ENCODE results near the gene AR. TPM values are rescaled to one million over a fixed set of nuclear protein-coding genes. Genes with fewer than 3 reads are reported as not detected.

The AR gene
- total and polyA plus RNA-seq, 10 of the 15 experiments (the other 5 are each of a cell fraction or from before 2014, with no cell fraction given): 0.07 to 0.09 (median 0.08) TPM; not detected in 7

DNA sequence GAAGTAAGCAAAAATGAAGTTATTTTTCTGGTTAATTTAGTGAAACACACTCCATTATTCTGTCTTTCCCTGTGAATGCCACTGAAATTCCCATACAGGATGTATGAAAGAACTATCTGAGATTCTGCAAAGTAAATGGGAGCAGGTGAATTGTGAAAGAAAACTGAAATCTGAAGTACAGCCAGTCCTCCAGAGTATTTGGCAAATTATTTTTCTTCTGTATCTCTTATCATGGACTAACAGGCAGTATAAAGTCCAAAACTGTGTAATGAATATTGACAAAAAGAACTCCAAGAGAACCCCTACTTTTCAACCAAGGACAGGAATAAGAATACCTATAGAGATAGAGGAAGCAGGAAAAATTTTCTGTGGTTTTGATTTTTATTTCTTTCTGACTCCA, 40.8 kb upstream of the AR start:
- TF ChIP-seq MEF2B (IDR thresholded peaks at IDR 0.05; ENCODE audit: partially characterized antibody, poor library complexity, severe bottlenecking): no peak
- no peak for TF ChIP-seq TBL1XR1 (IDR thresholded peaks at IDR 0.05; ENCODE audit: low read depth, low read length)
- no peak for TF ChIP-seq BCL11A (IDR thresholded peaks at IDR 0.05; ENCODE audit: low read depth, low read length)
- TF ChIP-seq TCF7 (IDR thresholded peaks at IDR 0.05; ENCODE audit: borderline replicate concordance): no peak
- no peak for TF ChIP-seq ESRRA (IDR thresholded peaks at IDR 0.05; ENCODE audit: low read length)
- TF ChIP-seq SREBF1 (IDR thresholded peaks at IDR 0.05; ENCODE audit: low read length): no peak
- TF ChIP-seq, protein P1, sequence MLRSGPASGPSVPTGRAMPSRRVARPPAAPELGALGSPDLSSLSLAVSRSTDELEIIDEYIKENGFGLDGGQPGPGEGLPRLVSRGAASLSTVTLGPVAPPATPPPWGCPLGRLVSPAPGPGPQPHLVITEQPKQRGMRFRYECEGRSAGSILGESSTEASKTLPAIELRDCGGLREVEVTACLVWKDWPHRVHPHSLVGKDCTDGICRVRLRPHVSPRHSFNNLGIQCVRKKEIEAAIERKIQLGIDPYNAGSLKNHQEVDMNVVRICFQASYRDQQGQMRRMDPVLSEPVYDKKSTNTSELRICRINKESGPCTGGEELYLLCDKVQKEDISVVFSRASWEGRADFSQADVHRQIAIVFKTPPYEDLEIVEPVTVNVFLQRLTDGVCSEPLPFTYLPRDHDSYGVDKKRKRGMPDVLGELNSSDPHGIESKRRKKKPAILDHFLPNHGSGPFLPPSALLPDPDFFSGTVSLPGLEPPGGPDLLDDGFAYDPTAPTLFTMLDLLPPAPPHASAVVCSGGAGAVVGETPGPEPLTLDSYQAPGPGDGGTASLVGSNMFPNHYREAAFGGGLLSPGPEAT (IDR thresholded peaks at IDR 0.05; ENCODE audit: low read depth): no peak
- TF ChIP-seq, protein P2, sequence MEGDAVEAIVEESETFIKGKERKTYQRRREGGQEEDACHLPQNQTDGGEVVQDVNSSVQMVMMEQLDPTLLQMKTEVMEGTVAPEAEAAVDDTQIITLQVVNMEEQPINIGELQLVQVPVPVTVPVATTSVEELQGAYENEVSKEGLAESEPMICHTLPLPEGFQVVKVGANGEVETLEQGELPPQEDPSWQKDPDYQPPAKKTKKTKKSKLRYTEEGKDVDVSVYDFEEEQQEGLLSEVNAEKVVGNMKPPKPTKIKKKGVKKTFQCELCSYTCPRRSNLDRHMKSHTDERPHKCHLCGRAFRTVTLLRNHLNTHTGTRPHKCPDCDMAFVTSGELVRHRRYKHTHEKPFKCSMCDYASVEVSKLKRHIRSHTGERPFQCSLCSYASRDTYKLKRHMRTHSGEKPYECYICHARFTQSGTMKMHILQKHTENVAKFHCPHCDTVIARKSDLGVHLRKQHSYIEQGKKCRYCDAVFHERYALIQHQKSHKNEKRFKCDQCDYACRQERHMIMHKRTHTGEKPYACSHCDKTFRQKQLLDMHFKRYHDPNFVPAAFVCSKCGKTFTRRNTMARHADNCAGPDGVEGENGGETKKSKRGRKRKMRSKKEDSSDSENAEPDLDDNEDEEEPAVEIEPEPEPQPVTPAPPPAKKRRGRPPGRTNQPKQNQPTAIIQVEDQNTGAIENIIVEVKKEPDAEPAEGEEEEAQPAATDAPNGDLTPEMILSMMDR (IDR thresholded peaks at IDR 0.05 in 2 of 3, conservative IDR thresholded peaks at IDR 0.05 in 1 of 3; ENCODE audit: control insufficient read depth in 2 of 3, extremely low read depth in 1 of 3, insufficient read depth in 1 of 3, low read depth in 3 of 3, low read length in 3 of 3): no peak
- TF ChIP-seq, protein P3, sequence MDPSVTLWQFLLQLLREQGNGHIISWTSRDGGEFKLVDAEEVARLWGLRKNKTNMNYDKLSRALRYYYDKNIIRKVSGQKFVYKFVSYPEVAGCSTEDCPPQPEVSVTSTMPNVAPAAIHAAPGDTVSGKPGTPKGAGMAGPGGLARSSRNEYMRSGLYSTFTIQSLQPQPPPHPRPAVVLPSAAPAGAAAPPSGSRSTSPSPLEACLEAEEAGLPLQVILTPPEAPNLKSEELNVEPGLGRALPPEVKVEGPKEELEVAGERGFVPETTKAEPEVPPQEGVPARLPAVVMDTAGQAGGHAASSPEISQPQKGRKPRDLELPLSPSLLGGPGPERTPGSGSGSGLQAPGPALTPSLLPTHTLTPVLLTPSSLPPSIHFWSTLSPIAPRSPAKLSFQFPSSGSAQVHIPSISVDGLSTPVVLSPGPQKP (IDR thresholded peaks at IDR 0.05; ENCODE audit: low read depth, low read length): no peak
- TF ChIP-seq STAT3 (IDR thresholded peaks at IDR 0.05; ENCODE audit: low read depth, low read length): no peak
- no peak for TF ChIP-seq KAT2A (conservative IDR thresholded peaks at IDR 0.05; ENCODE audit: control insufficient read depth, low read depth, low read length)
- TF ChIP-seq, protein P4, sequence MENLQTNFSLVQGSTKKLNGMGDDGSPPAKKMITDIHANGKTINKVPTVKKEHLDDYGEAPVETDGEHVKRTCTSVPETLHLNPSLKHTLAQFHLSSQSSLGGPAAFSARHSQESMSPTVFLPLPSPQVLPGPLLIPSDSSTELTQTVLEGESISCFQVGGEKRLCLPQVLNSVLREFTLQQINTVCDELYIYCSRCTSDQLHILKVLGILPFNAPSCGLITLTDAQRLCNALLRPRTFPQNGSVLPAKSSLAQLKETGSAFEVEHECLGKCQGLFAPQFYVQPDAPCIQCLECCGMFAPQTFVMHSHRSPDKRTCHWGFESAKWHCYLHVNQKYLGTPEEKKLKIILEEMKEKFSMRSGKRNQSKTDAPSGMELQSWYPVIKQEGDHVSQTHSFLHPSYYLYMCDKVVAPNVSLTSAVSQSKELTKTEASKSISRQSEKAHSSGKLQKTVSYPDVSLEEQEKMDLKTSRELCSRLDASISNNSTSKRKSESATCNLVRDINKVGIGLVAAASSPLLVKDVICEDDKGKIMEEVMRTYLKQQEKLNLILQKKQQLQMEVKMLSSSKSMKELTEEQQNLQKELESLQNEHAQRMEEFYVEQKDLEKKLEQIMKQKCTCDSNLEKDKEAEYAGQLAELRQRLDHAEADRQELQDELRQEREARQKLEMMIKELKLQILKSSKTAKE (IDR thresholded peaks at IDR 0.05; ENCODE audit: low read depth, poor library complexity, severe bottlenecking): no peak
- TF ChIP-seq, protein P5, sequence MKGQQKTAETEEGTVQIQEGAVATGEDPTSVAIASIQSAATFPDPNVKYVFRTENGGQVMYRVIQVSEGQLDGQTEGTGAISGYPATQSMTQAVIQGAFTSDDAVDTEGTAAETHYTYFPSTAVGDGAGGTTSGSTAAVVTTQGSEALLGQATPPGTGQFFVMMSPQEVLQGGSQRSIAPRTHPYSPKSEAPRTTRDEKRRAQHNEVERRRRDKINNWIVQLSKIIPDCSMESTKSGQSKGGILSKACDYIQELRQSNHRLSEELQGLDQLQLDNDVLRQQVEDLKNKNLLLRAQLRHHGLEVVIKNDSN (IDR thresholded peaks at IDR 0.05; ENCODE audit: borderline replicate concordance, extremely low read length, insufficient read depth, low read depth, low read length): no peak
- TF ChIP-seq, protein P6, sequence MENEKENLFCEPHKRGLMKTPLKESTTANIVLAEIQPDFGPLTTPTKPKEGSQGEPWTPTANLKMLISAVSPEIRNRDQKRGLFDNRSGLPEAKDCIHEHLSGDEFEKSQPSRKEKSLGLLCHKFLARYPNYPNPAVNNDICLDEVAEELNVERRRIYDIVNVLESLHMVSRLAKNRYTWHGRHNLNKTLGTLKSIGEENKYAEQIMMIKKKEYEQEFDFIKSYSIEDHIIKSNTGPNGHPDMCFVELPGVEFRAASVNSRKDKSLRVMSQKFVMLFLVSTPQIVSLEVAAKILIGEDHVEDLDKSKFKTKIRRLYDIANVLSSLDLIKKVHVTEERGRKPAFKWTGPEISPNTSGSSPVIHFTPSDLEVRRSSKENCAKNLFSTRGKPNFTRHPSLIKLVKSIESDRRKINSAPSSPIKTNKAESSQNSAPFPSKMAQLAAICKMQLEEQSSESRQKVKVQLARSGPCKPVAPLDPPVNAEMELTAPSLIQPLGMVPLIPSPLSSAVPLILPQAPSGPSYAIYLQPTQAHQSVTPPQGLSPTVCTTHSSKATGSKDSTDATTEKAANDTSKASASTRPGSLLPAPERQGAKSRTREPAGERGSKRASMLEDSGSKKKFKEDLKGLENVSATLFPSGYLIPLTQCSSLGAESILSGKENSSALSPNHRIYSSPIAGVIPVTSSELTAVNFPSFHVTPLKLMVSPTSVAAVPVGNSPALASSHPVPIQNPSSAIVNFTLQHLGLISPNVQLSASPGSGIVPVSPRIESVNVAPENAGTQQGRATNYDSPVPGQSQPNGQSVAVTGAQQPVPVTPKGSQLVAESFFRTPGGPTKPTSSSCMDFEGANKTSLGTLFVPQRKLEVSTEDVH (IDR thresholded peaks at IDR 0.05; ENCODE audit: low read depth, partially characterized antibody): no peak
- FAIRE-seq: no peak
- BruUV-seq (replicated peaks): no TSS peak
- Histone ChIP-seq H2AFZ (ENCODE audit: control insufficient read depth, low read depth, low read length) (no peak overlapping the region), H3K36me3 (ENCODE audit: control insufficient read depth in 2 of 2, insufficient read depth in 2 of 2, low read length in 1 of 2) (no peaks in the 10 kb centered on the region), H3K9ac (ENCODE audit: control insufficient read depth, insufficient read depth, low read length) (no peak overlapping the region), H4K20me1 (ENCODE audit: control insufficient read depth, insufficient read depth) (no peaks in the 10 kb centered on the region), H3K27ac (ENCODE audit: control insufficient read depth, insufficient read depth) (no peak overlapping the region), H3K27me3 (replicated peaks in 1 of 2; ENCODE audit: control insufficient read depth in 2 of 2, insufficient read depth in 2 of 2, low read length in 1 of 2) (no peaks in the 10 kb centered on the region), H3K4me2 (ENCODE audit: control insufficient read depth, insufficient read depth) (no peak overlapping the region), H3K4me3 (no peak overlapping the region), H3K79me2 (ENCODE audit: control insufficient read depth, insufficient read depth, low read length) (no peaks in the 10 kb centered on the region), H3K9me3 (replicated peaks; ENCODE audit: control insufficient read depth, insufficient read depth, low read length) (no peaks in the 10 kb centered on the region), H3K4me1 (ENCODE audit: control insufficient read depth, insufficient read depth, low read length) (no peaks in the 10 kb centered on the region)
- CTCF ChIA-PET: no interaction called here
- RAD21 ChIA-PET (ENCODE audit: unreplicated experiment): no interaction called here
- ATAC-seq: no peak
- SMC1A ChIA-PET (ENCODE audit: uncharacterized antibody, unreplicated experiment): no interaction called here
- POLR2A ChIA-PET: no interaction called here
- DNase-seq (ENCODE audit: low read depth, low spot score): no peak
- in situ Hi-C loops (cut with MboI) (no loop called here), intact Hi-C loops (cut with micrococcal nuclease; ENCODE audit: unreplicated experiment) (no loop called here)

Data from GM12878 (cell line).